ENCODE measurements around the gene IGSF9. TPM values are rescaled to one million over a fixed set of nuclear protein-coding genes. Genes with fewer than 3 reads are reported as not detected.

IGSF9 gene
- polyA plus RNA-seq, 3 donors, result 0.56 to 1.6 (median 1.4) TPM

- no peak within 1 kb of the TSS for H3K27ac ChIP-seq (ENCODE audit: low read depth, low read length)
- 73 to 76% (median 74%) methylated on average over 11 of the region's 11 CpGs for WGBS, 3 donors
Observed at GRCh38 chr1:159953536-159954515, 8.4 kb upstream of the IGSF9 start, which contains the start of gene SLAMF9. Gene SLAMF9 (minus strand): TSS chr1:159954237. CDS start chr1:159954137, 100 bp downstream.

GRCh38 chr1:159952932-159953331 is 7.5 kb upstream of the IGSF9 start:
- WGBS, 3 donors, result 79 to 87% (median 86%) methylated on average over 5 of the region's 5 CpGs
- no peak overlapping the region for H3K27ac ChIP-seq (ENCODE audit: low read depth, low read length)

- H3K27ac ChIP-seq (ENCODE audit: low read depth, low read length), result no peak overlapping the region
- 65 to 82% (median 76%) methylated on average over 1 of the region's 1 CpG for WGBS, 3 donors
Observed at GRCh38 chr1:159951551-159951950, 6.1 kb upstream of the IGSF9 start.

GRCh38 chr1:159951016-159951415 is 5.6 kb upstream of the IGSF9 start:
- H3K27ac ChIP-seq (ENCODE audit: low read depth, low read length), result no peak overlapping the region
- WGBS, 3 donors, result 77 to 82% (median 81%) methylated on average over 2 of the region's 2 CpGs

- WGBS, 3 donors, result 85 to 91% (median 86%) methylated on average over 4 of the region's 4 CpGs
- no peak overlapping the region for H3K27ac ChIP-seq (ENCODE audit: low read depth, low read length)
Observed at GRCh38 chr1:159949981-159950381, 4.6 kb upstream of the IGSF9 start.

- WGBS, 3 donors, result 50 to 79% (median 78%) methylated on average over 6 of the region's 6 CpGs
- no peak overlapping the region for H3K27ac ChIP-seq (ENCODE audit: low read depth, low read length)
Observed at GRCh38 chr1:159949123-159949522, 3.7 kb upstream of the IGSF9 start.

- 61 to 76% (median 72%) methylated on average over 1 of the region's 1 CpG for WGBS, 3 donors
- H3K27ac ChIP-seq (ENCODE audit: low read depth, low read length), result no peak overlapping the region
Observed at GRCh38 chr1:159947942-159948341, 2.5 kb upstream of the IGSF9 start.

GRCh38 chr1:159946242-159947187 is 1.1 kb upstream of the IGSF9 start:
- 38 to 48% (median 47%) methylated on average over 9 of the region's 9 CpGs for WGBS, 3 donors

GRCh38 chr1:159944623-159945455 is 574 bp downstream of the IGSF9 start:
- WGBS, 3 donors, result 28 to 42% (median 32%) methylated on average over 11 of the region's 11 CpGs
- no peak overlapping the region for H3K27ac ChIP-seq (ENCODE audit: low read depth, low read length)

More at GRCh38 chr1:159946242-159947187, 1.1 kb upstream of the IGSF9 start:
- H3K27ac ChIP-seq (ENCODE audit: low read depth, low read length), result no peak overlapping the region

- 73 to 77% (median 75%) methylated on average over 9 of the region's 9 CpGs for WGBS, 3 donors
- H3K27ac ChIP-seq (ENCODE audit: low read depth, low read length), result no peak overlapping the region
Observed at GRCh38 chr1:159943908-159944622, 1.3 kb downstream of the IGSF9 start.

GRCh38 chr1:159943278-159943640 is 2.2 kb downstream of the IGSF9 start:
- 87 to 99% (median 89%) methylated on average over 5 of the region's 5 CpGs for WGBS, 3 donors

GRCh38 chr1:159942632-159943277 is 2.7 kb downstream of the IGSF9 start:
- H3K27ac ChIP-seq (ENCODE audit: low read depth, low read length), result no peak overlapping the region
- 80 to 90% (median 88%) methylated on average over 15 of the region's 15 CpGs for WGBS, 3 donors

More at GRCh38 chr1:159943278-159943640, 2.2 kb downstream of the IGSF9 start:
- no peak overlapping the region for H3K27ac ChIP-seq (ENCODE audit: low read depth, low read length)

GRCh38 chr1:159941591-159942560 is 3.5 kb downstream of the IGSF9 start:
- H3K27ac ChIP-seq (ENCODE audit: low read depth, low read length), result no peak overlapping the region
- WGBS, 3 donors, result 74 to 86% (median 81%) methylated on average over 11 to 15 of the region's 15 CpGs

GRCh38 chr1:159941141-159941540 is 4.3 kb downstream of the IGSF9 start:
- no peak overlapping the region for H3K27ac ChIP-seq (ENCODE audit: low read depth, low read length)
- 75 to 82% (median 79%) methylated on average over 5 of the region's 5 CpGs for WGBS, 3 donors

- 85 to 93% (median 92%) methylated on average over 11 of the region's 11 CpGs for WGBS, 3 donors
Observed at GRCh38 chr1:159940006-159940620, 5.3 kb downstream of the IGSF9 start.

GRCh38 chr1:159939678-159940002 is 5.8 kb downstream of the IGSF9 start:
- H3K27ac ChIP-seq (ENCODE audit: low read depth, low read length), result no peak overlapping the region
- WGBS, 3 donors, result 61 to 85% (median 76%) methylated on average over 3 of the region's 3 CpGs

More at GRCh38 chr1:159940006-159940620, 5.3 kb downstream of the IGSF9 start:
- H3K27ac ChIP-seq (ENCODE audit: low read depth, low read length), result no peak overlapping the region
